NCI-H526 treated with DMSO at 0.1 percent for 48 hours (cell line): Measurements from ENCODE around the gene FOXM1.
A peak's percentile ranks its signal among the peaks of the same experiment; 100 is the strongest.

Experiments
- DNase-seq: peaks from one replicate; lab custom pipeline; 2025; lab: John Stamatoyannopoulos, UW

Gene FOXM1, protein sequence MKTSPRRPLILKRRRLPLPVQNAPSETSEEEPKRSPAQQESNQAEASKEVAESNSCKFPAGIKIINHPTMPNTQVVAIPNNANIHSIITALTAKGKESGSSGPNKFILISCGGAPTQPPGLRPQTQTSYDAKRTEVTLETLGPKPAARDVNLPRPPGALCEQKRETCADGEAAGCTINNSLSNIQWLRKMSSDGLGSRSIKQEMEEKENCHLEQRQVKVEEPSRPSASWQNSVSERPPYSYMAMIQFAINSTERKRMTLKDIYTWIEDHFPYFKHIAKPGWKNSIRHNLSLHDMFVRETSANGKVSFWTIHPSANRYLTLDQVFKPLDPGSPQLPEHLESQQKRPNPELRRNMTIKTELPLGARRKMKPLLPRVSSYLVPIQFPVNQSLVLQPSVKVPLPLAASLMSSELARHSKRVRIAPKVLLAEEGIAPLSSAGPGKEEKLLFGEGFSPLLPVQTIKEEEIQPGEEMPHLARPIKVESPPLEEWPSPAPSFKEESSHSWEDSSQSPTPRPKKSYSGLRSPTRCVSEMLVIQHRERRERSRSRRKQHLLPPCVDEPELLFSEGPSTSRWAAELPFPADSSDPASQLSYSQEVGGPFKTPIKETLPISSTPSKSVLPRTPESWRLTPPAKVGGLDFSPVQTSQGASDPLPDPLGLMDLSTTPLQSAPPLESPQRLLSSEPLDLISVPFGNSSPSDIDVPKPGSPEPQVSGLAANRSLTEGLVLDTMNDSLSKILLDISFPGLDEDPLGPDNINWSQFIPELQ

DNA sequence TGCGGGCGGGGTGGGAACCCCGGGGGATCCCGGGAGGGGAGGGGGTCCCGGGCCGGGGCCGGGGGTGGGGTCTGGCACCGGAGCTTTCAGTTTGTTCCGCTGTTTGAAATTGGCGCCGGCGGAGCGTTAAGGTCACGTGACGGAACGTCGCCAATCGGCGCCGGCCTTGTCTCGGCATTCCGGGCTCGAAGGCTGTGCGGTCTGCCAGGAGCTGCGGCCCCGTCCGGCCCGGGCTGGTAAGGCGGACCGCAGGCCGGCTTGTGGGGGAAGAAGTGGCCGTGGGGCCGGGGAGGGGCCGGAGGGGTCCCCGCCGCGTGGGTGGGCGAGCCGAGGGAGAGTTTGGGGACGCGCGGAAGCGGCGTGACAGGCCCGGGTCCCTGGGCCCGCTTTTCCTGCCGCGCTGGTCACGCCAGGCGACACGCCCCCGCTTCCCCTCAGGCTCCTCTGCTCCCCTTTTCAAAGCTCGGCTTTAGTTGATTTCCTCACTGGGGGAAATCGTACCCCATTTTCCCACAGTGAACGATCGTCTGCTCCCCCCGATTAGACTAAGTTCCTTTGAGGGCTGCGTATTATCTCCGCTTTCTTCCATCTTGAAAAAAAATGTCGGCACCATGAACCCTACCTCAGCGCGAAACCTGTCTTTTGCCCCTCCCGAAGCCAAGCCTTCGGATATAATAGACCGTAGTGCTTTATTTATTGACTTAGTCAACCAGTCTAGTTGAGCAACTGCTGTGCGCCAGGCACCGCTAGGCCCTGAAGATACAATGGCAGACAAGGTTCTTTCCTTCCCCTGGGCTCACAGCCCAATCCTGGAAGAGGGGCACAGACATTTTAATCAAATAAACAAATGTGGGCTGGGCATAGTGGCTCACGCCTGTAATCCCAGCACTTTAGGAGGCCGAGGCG lies at the start of gene FOXM1, which contains the start of gene RHNO1:
FOXM1 (minus strand) TSS at position 128 of the 906 bp plus-strand sequence. CDS start 2,696 bp downstream, outside the sequence.
RHNO1 (plus strand) TSS at position 177 of the 906 bp plus-strand sequence. CDS start 8,144 bp downstream, outside the sequence.
- DNase-seq, result peak; percentile 71

DNA sequence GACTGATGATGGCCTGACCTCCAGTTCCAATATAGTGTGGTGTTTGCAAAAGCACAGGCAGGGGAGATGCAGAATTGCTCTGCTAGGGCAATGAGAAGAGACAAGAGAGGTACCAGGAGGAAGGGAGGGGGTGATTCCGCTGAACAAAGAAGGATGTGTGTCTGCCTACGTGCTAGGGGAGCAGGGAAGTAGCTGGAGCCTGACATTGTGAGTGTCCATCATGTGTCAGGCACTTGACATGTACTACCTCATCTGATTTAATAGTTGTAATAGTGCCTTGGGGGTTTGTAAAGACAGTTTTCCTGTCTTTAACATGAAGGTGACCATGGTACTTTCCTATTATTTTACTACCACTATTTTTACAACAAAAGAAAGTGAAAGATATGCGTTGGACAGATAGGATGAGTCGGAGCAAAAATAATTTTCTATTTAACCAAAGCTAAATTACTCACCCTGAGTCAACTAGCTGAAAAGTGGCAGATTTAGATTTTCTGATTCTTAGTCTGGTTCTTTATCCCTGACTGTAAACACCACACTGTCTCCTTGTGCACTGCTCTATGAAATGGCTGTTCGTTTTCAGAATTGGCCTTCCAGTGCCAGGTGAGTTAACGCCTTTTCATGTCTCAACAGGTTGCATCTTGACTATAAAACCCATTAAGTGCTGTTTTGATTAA lies 48.5 kb upstream of the FOXM1 start:
- DNase-seq, result no peak

GRCh38 chr12:2924019-2924418 lies 47.0 kb upstream of the FOXM1 start:
- DNase-seq, result no peak

DNA sequence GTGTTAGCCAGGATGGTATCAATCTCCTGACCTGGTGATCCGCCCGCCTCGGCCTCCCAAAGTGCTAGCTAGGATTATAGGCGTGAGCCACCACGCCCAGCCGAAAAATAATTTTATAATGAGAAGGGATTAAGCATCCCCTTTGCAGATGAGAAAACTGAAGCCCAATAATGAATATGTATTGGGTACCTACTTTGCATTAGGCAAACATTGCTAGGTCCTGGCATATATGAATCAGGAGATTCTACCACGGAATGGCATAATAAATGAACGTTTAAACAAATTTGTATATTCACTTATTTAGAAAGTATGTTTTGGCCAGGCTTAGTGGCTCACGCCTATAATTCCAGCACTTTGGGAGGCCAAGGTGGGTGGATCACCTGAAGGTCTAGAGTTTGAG lies 46.1 kb upstream of the FOXM1 start:
- DNase-seq, result no peak

DNA sequence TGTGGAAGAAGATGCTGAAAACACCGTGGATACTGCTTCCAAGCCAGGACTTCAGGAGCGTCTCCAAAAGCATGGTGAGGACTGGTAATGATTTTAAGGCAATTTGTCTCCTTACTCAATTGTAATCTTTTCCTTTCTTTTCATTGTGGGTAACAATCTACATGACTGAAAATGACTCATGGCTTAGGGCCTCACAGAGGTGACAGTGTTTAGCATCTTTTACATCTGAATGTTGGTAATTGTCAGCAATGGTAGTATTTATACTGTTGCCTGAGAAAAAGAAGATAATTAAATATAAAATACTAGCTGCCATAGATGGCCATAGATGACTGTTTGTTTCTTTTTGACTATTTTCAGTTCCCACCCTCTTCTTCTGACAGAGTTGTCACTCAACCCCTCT lies 45.4 kb upstream of the FOXM1 start:
- no peak for DNase-seq

GRCh38 chr12:2919249-2919648 lies 42.3 kb upstream of the FOXM1 start:
- DNase-seq, result no peak

- no peak for DNase-seq
Measured at GRCh38 chr12:2912216-2912575, 35.2 kb upstream of the FOXM1 start.

GRCh38 chr12:2904260-2904659 lies 27.3 kb upstream of the FOXM1 start:
- no peak for DNase-seq

GRCh38 chr12:2902272-2902880 lies 25.4 kb upstream of the FOXM1 start:
- no peak for DNase-seq

DNA sequence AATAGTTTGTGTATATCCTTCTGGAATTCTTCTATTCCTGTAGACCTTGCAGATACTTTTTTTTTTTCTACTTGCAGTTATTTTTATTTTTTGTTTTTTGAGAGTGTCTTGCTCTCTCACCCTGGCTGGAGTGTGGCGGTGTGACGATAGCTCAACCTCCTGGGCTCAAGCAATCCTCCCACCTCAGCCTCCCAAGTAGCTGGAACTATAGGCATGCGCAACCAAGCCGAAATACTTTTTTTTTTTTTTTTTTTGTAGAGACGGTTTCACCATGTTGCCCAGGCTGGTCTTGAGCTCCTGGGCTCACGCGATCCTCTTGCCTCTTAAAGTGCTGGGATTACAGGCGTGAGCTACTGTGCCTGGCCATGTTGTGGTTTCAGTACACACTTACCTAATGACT lies 23.7 kb upstream of the FOXM1 start:
- no peak for DNase-seq

DNA sequence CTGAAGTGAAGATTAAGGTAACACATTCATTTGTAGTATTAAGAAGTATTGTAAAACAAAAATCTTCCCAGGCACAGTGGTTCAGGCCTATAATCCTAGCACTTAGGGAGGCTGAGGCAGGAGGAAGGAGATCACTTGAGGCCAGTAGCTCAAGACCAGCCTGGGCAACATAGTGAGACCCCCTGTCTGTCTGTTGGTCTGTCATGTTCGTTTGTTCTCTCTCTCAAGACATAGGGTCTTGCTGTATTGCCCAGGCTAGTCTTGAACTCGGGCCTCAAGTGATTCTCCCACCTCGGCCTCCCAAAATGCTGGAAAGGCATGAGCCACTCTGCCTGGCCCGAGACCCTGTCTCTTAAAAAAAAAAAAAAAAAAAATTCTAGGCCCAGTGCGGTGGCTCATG lies 20.4 kb upstream of the FOXM1 start:
- no peak for DNase-seq

DNA sequence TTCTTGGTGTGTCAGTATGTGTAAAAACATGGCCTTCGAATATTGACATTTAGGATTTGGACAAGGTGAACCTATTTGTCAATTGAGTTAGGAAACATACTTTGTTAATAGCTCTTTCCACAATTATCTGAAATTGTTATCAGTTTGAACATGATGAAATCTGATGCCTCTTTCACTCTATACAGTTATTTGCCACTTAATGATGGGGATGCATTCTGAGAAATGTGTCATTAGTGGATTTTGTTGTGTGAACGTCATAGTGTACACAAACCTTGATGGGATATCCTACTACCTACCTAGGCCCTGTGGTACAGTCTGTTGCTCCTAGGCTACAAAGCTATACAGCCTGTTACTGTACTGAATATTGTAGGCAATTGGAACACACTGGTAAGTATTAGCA lies 18.5 kb upstream of the FOXM1 start:
- DNase-seq, result no peak

GRCh38 chr12:2895051-2895451 lies 18.1 kb upstream of the FOXM1 start:
- no peak for DNase-seq

- no peak for DNase-seq
Measured at GRCh38 chr12:2893007-2893406, 16.0 kb upstream of the FOXM1 start.

GRCh38 chr12:2892246-2892645 lies 15.3 kb upstream of the FOXM1 start:
- no peak for DNase-seq

- DNase-seq, result peak; percentile 14
Measured at GRCh38 chr12:2891240-2892053, 14.5 kb upstream of the FOXM1 start.

- DNase-seq, result peak; percentile 96
Measured at GRCh38 chr12:2890388-2891239, 13.6 kb upstream of the FOXM1 start, which contains the start of gene TULP3. Gene TULP3 (plus strand): TSS chr12:2890891. CDS start chr12:2890948, 57 bp downstream.

DNA sequence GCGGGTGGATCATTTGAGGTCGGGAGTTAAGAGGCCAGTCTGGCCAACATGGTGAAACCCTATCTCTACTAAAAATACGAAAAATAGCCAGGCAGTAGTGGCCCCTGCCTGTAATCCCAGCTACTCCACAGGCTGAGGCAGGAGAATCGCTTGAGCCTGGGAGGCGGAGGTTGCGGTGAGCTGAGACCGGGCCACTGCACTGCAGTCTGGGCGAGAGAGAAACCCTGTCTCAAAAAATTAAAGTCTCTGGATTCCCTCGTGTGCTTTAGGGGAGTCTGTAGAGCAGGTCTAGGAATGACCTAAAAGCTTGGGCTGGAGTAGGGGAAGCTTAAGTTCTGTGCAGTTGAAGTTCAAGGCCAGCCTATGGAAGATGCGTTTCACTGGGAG lies 13.0 kb upstream of the FOXM1 start:
- no peak for DNase-seq

- DNase-seq, result no peak
Measured at GRCh38 chr12:2886768-2887450, 9.9 kb upstream of the FOXM1 start.
